Smooth muscle cell (in vitro differentiated cells): ENCODE data around the gene RIMBP2. TPM values are rescaled to one million over a fixed set of nuclear protein-coding genes. Genes with fewer than 3 reads are reported as not detected.

Source experiments
- DNase-seq: peaks from one replicate; lab custom pipeline; 2025; ENCODE audit not compliant: unreplicated experiment; lab: John Stamatoyannopoulos, UW
- H2AFZ ChIP-seq: fragments of 200-600 bp; sonication (generic); 2 replicates; pipeline ENCODE4 v1.6.0; 2016; ENCODE audit warnings: antibody characterized with exemption, low read depth, mild to moderate bottlenecking
- H3F3A ChIP-seq: fragments of 200-600 bp; sonication (generic); 2 replicates; pipeline ENCODE4 v1.6.0; 2017; ENCODE audit warnings: antibody characterized with exemption, low read depth
- H3K27ac ChIP-seq: fragments of 200-600 bp; sonication (generic); 2 replicates; pipeline ENCODE4 v1.5.1; 2016; ENCODE audit warnings: low read depth, mild to moderate bottlenecking
- H3K27me3 ChIP-seq: fragments of 200-600 bp; sonication (generic); 2 replicates; pipeline ENCODE4 v1.6.1; 2016; ENCODE audit warnings: low read depth, mild to moderate bottlenecking
- H3K36me3 ChIP-seq: fragments of 200-600 bp; sonication (generic); 2 replicates; pipeline ENCODE4 v1.5.1; 2016; ENCODE audit warnings: low read depth
- H3K4me1 ChIP-seq: fragments of 200-600 bp; sonication (generic); 2 replicates; pipeline ENCODE4 v1.5.1; 2016; ENCODE audit warnings: low read depth
- H3K4me2 ChIP-seq: fragments of 200-600 bp; sonication (generic); 2 replicates; pipeline ENCODE4 v1.6.0; 2016; ENCODE audit warnings: mild to moderate bottlenecking
- H3K4me3 ChIP-seq: fragments of 200-600 bp; sonication (generic); 2 replicates; pipeline ENCODE4 v1.5.1; 2016; ENCODE audit warnings: mild to moderate bottlenecking
- H3K79me2 ChIP-seq: fragments of 200-600 bp; sonication (generic); 2 replicates; pipeline ENCODE4 v1.6.0; 2016; ENCODE audit warnings: low read depth, mild to moderate bottlenecking
- H3K9ac ChIP-seq: fragments of 200-600 bp; sonication (generic); 2 replicates; pipeline ENCODE4 v1.6.0; 2016; ENCODE audit warnings: low read depth
- H3K9me3 ChIP-seq: fragments of 200-600 bp; sonication (generic); replicated peaks from 2 replicates; pipeline ENCODE4 v1.5.1; 2016; ENCODE audit warnings: low read depth
- H4K20me1 ChIP-seq: fragments of 200-600 bp; sonication (generic); 2 replicates; pipeline ENCODE4 v1.6.0; 2016; ENCODE audit warnings: low read depth
- WGBS: methylation state at CpG from one replicate; pipeline ENCODE4 v1.1.7; 2016; ENCODE audit warnings: low lambda C conversion rate; 5-methylcytosine and 5-hydroxymethylcytosine counted together
- polyA plus RNA-seq: library from polyadenylated mRNA; unstranded; fragments of >200 nt; fragmentation: Nextera tagmentation; extraction: Ambion mirVana; gene quantifications from 2 replicates; pipeline ENCODE4 v1.2.1, GENCODE V29; 2016
- total RNA-seq: library from RNA; depleted of rRNA; stranded (reverse); fragments of >200 nt; gene quantifications from 2 replicates; pipeline ENCODE4 v1.2.3, GENCODE V29; 2014
- TF ChIP-seq, protein P1 (sequence below): fragments of 200-600 bp; sonication (generic); IDR thresholded peaks from 2 replicates; pipeline ENCODE4 v1.5.1; 2017; ENCODE audit warnings: borderline replicate concordance, mild to moderate bottlenecking, antibody characterized with exemption; ENCODE audit not compliant: insufficient read depth, poor library complexity, severe bottlenecking

RIMBP2 gene
- total and polyA plus RNA-seq, 2 experiments from 2014 or later: 2.3 TPM; not detected in 1

DNA sequence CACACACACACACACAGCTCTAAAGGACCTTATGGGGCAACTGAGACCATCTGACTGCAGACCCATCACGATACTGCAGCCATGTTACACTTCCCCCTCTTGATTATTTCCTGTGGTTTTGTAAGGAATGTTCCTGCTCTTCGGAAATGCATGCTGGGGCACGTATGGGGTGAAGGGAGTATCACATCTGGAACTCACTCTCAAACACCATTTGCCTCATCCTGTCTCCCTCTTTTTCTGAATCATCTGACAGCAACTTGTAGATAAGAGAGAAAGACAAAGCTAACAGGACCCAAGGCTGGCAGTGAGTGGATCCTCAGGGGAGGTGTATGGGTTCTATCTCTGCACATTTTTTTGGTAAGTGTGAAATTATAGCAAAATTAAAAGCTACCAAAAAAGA, 50.3 kb downstream of the RIMBP2 start:
- Histone ChIP-seq H3K9me3 (no peaks in the 10 kb centered on the region), H2AFZ (no peak overlapping the region), H3K36me3 (no peaks in the 10 kb centered on the region), H3K79me2 (no peaks in the 10 kb centered on the region), H3K4me2 (no peak overlapping the region), H3K27me3 (no peaks in the 10 kb centered on the region), H3K27ac (no peak overlapping the region), H3K4me1 (no peaks in the 10 kb centered on the region), H3K4me3 (no peak overlapping the region), H4K20me1 (no peaks in the 10 kb centered on the region), H3K9ac (no peak overlapping the region), H3F3A (no peaks in the 10 kb centered on the region)
- 63% methylated on average over 3 of the region's 3 CpGs for WGBS
- TF ChIP-seq, protein P1, sequence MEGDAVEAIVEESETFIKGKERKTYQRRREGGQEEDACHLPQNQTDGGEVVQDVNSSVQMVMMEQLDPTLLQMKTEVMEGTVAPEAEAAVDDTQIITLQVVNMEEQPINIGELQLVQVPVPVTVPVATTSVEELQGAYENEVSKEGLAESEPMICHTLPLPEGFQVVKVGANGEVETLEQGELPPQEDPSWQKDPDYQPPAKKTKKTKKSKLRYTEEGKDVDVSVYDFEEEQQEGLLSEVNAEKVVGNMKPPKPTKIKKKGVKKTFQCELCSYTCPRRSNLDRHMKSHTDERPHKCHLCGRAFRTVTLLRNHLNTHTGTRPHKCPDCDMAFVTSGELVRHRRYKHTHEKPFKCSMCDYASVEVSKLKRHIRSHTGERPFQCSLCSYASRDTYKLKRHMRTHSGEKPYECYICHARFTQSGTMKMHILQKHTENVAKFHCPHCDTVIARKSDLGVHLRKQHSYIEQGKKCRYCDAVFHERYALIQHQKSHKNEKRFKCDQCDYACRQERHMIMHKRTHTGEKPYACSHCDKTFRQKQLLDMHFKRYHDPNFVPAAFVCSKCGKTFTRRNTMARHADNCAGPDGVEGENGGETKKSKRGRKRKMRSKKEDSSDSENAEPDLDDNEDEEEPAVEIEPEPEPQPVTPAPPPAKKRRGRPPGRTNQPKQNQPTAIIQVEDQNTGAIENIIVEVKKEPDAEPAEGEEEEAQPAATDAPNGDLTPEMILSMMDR: no peak
- DNase-seq: no peak

DNA sequence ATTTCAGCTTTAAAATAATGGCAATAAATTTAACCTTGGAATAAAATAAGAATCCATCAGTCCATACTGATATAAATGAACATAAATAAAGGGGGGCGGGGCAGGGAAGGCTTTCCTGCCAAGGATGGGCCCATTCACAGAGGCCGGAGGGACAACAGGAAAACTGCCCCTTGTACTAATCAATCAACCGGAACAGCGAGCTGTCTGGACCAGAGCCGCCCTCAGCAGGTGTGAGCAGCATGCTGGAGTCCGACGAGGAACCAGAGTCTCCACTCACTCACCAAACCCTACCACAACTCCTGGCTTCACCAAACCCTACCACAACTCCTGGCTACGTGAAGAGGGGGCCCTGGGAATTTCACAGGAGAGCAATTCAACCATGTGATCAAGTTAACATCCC, 51.3 kb downstream of the RIMBP2 start:
- Histone ChIP-seq H4K20me1 (no peaks in the 10 kb centered on the region), H3K36me3 (no peaks in the 10 kb centered on the region), H3K27me3 (no peaks in the 10 kb centered on the region), H3K27ac (no peak overlapping the region), H3F3A (no peaks in the 10 kb centered on the region), H3K9me3 (no peaks in the 10 kb centered on the region), H3K4me1 (no peaks in the 10 kb centered on the region), H3K4me2 (no peak overlapping the region), H3K9ac (no peak overlapping the region), H3K4me3 (no peak overlapping the region), H3K79me2 (no peaks in the 10 kb centered on the region), H2AFZ (no peak overlapping the region)
- TF ChIP-seq, protein P1: no peak
- DNase-seq: no peak
- WGBS: 84% methylated on average over 8 of the region's 8 CpGs

DNA sequence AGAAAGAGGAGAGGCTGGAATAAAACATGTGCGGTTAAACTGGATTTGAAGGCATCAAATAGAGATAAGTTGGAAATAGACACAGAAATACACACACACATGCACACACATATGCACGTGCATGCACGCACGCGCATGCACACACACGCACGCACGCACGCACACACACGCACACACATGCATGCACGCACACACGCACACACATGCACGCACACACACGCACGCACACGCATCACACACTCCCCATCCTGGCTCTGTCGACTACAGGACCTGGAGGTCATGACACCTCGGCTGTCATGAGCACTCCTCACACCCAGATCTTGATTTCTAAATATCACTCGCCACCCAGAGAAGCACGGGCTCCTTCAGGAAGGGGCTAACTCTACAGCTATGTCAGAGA, 51.8 kb downstream of the RIMBP2 start:
- no peaks in the 10 kb centered on the region for H3K27me3 ChIP-seq
- no peaks in the 10 kb centered on the region for H4K20me1 ChIP-seq
- WGBS: 63% methylated on average over 18 of the region's 20 CpGs
- no peaks in the 10 kb centered on the region for H3K9me3 ChIP-seq
- no peak overlapping the region for H3K9ac ChIP-seq
- H3K36me3 ChIP-seq: no peaks in the 10 kb centered on the region
- H3K4me3 ChIP-seq: no peak overlapping the region
- TF ChIP-seq, protein P1: no peak
- no peak overlapping the region for H3K27ac ChIP-seq
- no peak overlapping the region for H3K4me2 ChIP-seq
- H3F3A ChIP-seq: no peaks in the 10 kb centered on the region
- no peak overlapping the region for H2AFZ ChIP-seq
- no peaks in the 10 kb centered on the region for H3K4me1 ChIP-seq
- no peaks in the 10 kb centered on the region for H3K79me2 ChIP-seq
- no peak for DNase-seq

DNA sequence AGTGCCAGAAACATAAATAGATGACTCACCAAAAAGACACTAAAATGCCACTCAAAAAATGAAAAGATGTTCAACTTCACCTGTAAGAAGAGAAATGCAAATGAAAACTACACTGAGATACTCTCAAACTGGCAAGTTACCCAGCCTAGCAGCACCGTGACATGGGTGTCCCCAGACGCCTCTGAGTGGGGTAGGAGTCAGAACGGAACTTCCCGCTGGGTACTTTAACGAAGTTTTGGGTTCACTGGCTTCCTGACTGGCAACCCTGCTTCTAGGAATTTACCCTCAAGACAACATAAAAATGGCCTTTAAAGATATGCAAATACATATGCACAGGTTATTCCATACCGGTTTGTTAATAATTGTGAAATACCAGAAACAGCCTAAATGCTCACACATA, 52.6 kb downstream of the RIMBP2 start:
- no peak overlapping the region for H3K4me2 ChIP-seq
- H3K79me2 ChIP-seq: no peaks in the 10 kb centered on the region
- H3K36me3 ChIP-seq: no peaks in the 10 kb centered on the region
- H3K9me3 ChIP-seq: no peaks in the 10 kb centered on the region
- no peaks in the 10 kb centered on the region for H3K27me3 ChIP-seq
- no peaks in the 10 kb centered on the region for H3K4me1 ChIP-seq
- H3K9ac ChIP-seq: no peak overlapping the region
- TF ChIP-seq, protein P1: no peak
- no peak overlapping the region for H2AFZ ChIP-seq
- 75% methylated on average over 6 of the region's 6 CpGs for WGBS
- H4K20me1 ChIP-seq: no peaks in the 10 kb centered on the region
- DNase-seq: no peak
- H3F3A ChIP-seq: no peaks in the 10 kb centered on the region
- H3K4me3 ChIP-seq: no peak overlapping the region
- H3K27ac ChIP-seq: no peak overlapping the region
